Mucosa of descending colon (tissue), 3 donors: Measurements from ENCODE around the gene BBS5. TPM values are rescaled to one million over a fixed set of nuclear protein-coding genes. Genes with fewer than 3 reads are reported as not detected.

Experiments
- ATAC-seq: fragments of 200-7000 bp; cut with Tn5 transposase; one replicate; pipeline ENCODE4 v1.9.1; 2020; ENCODE audit warnings: mild to moderate bottlenecking, moderate library complexity
- DNase-seq, 3 donors: peaks; one replicate each; pipeline ENCODE4 v3.0.0-alpha.2; 2020
- H3K36me3 ChIP-seq: fragments of 200-600 bp; one replicate; pipeline ENCODE4 v1.8.0; 2021; ENCODE audit warnings: low read depth, mild to moderate bottlenecking
- H3K4me1 ChIP-seq: fragments of 200-600 bp; one replicate; pipeline ENCODE4 v1.8.0; 2021; ENCODE audit warnings: low read depth, mild to moderate bottlenecking
- H3K4me3 ChIP-seq: fragments of 200-600 bp; one replicate; pipeline ENCODE4 v1.8.0; 2021; ENCODE audit warnings: mild to moderate bottlenecking
- H3K9me3 ChIP-seq: fragments of 200-600 bp; one replicate; pipeline ENCODE4 v1.8.0; 2021; ENCODE audit warnings: mild to moderate bottlenecking
- intact Hi-C, 2 donors: fragments of 100-400 bp; cut with DNase I in 1 of 2; cut with micrococcal nuclease in 1 of 2; formaldehyde crosslinking; loops; one replicate each; pipeline versions ENCODE4 v1.11.0 to v1.11.1; 2022; cut with DNase I, micrococcal nuclease
- total RNA-seq, 3 donors: library from RNA; stranded (reverse); fragmentation: NEBNext Ultra II Directional in 2 of 3; extraction: Animal tissue kit (Norgen Biotek cat#: 25700) in 2 of 3; gene quantifications; one replicate each; pipeline versions ENCODE4 v1.2.1 to v1.2.4, GENCODE V29; 2021 to 2023
- TF ChIP-seq, protein P1 (sequence below): fragments of 200-600 bp; IDR thresholded peaks from one replicate; pipeline ENCODE4 v1.8.0; 2022; ENCODE audit warnings: antibody characterized with exemption, mild to moderate bottlenecking
- donor health status: DM: no; HTN: no; CAD: no; lungs with moderate emphysema.
- donor health status: DM: no; HTN: no; CAD: no.
- donor health status: DM: no; HTN: yes; CAD: no.

The BBS5 gene
- total RNA-seq, 3 donors from 2014 or later: 2.7 to 7.1 (median 4.4) TPM

DNA sequence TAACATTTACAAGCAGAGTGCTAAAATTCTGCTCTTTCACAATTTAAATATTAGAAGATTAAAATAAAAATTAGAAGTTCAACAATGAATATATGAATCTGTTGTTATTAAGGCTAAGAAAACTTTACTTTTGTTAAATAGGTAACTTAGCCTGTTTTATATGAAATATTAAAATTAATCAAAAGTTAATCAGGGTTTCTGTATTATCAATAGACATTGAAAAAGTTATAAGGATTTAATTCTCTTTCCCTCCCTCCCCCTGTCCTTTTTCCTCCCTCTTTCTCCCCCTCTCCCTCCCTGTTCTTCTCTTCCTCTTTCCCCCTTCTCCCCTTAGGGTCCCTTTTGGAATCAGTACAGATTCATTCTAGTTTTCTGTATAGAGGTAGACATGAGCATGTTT lies 12.1 kb downstream of the BBS5 start:
- intact Hi-C loops: no loop called here
- DNase-seq (no peak), ATAC-seq (no peak)
- Histone ChIP-seq H3K36me3 (no peaks in the 10 kb centered on the region), H3K4me1 (no peaks in the 10 kb centered on the region), H3K9me3 (no peaks in the 10 kb centered on the region), H3K4me3 (no peak overlapping the region)
- TF ChIP-seq, protein P1, sequence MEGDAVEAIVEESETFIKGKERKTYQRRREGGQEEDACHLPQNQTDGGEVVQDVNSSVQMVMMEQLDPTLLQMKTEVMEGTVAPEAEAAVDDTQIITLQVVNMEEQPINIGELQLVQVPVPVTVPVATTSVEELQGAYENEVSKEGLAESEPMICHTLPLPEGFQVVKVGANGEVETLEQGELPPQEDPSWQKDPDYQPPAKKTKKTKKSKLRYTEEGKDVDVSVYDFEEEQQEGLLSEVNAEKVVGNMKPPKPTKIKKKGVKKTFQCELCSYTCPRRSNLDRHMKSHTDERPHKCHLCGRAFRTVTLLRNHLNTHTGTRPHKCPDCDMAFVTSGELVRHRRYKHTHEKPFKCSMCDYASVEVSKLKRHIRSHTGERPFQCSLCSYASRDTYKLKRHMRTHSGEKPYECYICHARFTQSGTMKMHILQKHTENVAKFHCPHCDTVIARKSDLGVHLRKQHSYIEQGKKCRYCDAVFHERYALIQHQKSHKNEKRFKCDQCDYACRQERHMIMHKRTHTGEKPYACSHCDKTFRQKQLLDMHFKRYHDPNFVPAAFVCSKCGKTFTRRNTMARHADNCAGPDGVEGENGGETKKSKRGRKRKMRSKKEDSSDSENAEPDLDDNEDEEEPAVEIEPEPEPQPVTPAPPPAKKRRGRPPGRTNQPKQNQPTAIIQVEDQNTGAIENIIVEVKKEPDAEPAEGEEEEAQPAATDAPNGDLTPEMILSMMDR: no peak

DNA sequence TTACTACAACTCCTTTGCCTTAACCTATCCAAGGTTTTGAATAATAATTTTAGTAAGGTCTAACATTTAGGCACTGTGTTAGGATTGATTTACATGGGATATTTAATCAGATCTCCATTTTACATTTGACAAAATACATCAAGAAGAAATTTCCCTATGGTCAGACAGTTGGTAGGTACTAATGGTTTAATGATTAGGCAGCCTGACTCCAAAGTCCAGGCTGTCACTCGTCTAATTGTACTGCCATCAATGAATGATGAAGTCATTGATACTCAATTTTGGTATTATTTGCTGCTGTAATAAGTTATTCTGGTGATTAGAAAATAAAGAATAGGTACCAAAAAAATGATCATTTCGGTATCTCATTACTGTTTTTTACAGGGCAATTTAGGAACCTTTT lies 14.1 kb downstream of the BBS5 start:
- H3K4me3 ChIP-seq: no peak overlapping the region
- TF ChIP-seq, protein P1: no peak
- no peak for ATAC-seq
- no peak for DNase-seq
- no peaks in the 10 kb centered on the region for H3K4me1 ChIP-seq
- no peaks in the 10 kb centered on the region for H3K36me3 ChIP-seq
- intact Hi-C loops: no loop called here
- H3K9me3 ChIP-seq: no peaks in the 10 kb centered on the region

DNA sequence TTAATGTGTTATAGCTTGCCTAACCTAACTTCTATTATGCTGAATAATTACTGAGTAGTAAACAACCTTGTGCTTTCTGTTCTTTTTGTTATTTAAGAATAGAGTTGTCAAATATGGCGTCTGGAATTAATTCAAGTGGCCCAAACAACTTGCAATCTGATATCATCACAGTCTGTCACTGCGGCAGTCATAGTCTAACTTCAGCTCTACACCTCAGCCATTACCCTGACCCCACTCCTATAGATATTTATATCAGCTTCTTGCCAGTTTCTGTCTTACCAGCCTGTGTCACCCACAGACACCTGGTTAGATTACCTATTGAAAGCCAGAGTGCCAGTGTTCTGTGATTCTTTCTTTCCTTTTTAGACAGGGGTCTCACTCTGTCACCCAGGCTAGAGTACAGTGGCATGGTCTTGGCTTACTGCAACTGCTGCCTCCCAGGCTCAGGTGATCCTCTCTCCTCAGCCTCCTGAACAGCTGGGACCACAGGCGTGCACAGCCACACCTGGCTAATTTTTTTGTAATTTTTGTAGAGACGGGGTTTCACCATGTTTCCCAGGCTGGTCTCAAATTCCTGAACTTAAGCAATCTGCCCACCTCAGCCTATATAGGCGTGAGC lies 16.1 kb downstream of the BBS5 start:
- intact Hi-C loops: no loop called here
- TF ChIP-seq, protein P1: no peak
- Histone ChIP-seq H3K4me1 (no peaks in the 10 kb centered on the region), H3K36me3 (no peaks in the 10 kb centered on the region), H3K9me3 (no peaks in the 10 kb centered on the region), H3K4me3 (no peak overlapping the region)
- DNase-seq (no peak), ATAC-seq (no peak)

DNA sequence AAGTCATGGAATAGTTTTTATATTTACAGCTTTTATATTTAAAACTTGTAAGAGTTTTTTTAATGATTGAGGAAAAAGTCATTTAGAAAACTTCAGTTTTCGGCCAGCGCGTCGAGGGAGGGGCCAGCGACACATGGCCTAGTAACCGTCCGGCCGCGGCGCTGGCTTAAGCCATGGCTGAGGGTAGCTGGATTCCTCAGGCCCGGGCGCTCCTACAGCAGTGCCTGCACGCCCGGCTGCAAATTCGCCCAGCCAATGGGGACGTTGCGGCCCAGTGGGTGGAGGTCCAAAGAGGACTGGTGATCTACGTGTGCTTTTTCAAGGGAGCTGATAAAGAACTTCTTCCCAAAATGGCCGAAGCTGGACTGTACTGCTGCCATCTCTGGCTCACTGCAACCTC lies 25.4 kb downstream of the BBS5 start:
- no peaks in the 10 kb centered on the region for H3K9me3 ChIP-seq
- no peaks in the 10 kb centered on the region for H3K4me1 ChIP-seq
- no peak for ATAC-seq
- no peak for DNase-seq
- TF ChIP-seq, protein P1: no peak
- intact Hi-C loops: no loop called here
- no peaks in the 10 kb centered on the region for H3K36me3 ChIP-seq
- no peak overlapping the region for H3K4me3 ChIP-seq

DNA sequence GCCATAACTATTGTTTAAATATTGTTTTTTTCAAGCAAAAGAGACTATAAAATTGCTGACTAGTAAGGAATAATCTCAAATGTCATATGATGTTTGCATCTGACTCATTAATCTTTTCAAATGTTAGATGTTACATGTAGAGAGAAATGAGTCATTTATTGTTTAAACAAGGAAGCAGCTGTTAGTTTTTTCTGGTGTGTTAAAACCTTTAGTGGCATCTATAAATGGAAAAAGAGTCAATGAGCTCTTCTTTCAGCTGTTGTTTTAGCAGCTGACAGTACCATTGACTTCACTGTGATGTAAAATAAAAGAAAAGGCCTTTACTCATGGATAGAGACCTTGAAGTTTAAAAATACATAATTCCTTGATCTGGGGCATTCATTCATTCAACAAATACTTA lies 28.4 kb downstream of the BBS5 start:
- H3K36me3 ChIP-seq: no peaks in the 10 kb centered on the region
- intact Hi-C loops: no loop called here
- TF ChIP-seq, protein P1: no peak
- H3K9me3 ChIP-seq: no peaks in the 10 kb centered on the region
- no peak for DNase-seq
- no peaks in the 10 kb centered on the region for H3K4me1 ChIP-seq
- peak; percentile 80 for ATAC-seq
- no peak overlapping the region for H3K4me3 ChIP-seq
